Measurements from ENCODE around the gene TIGD3. TPM values are rescaled to one million over a fixed set of nuclear protein-coding genes. Genes with fewer than 3 reads are reported as not detected.

The TIGD3 gene
- total RNA-seq, 4 donors from 2014 or later: 0.34 TPM; not detected in 3

DNA sequence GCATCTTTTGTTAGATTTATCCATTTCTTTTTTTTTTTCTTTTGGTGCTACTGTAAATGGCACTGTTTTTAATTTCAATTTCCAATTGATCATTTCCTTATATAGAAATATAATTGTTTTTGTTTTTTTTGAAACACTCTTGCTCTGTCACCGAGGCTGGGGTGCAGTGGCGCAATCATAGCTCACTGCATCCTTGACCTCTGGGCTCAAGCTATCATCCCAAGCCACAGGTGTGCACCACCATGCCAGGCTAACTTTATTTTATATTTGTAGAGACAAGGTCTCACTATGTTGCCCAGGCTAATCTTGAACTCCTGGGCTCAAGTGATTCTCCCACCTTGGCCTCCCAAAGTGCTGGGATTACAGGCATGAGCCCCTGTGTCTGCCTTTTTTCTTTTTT lies 48.2 kb downstream of the TIGD3 start:
- Histone ChIP-seq H3K4me3 (replicated peaks in 1 of 3) (no peak overlapping the region), H3K27me3 (no peaks in the 10 kb centered on the region), H3K9me3 (no peaks in the 10 kb centered on the region), H3K4me1 (peaks cover 0 to 5% of the 10 kb centered on the region in 2 donors), H3K36me3 (peaks cover 40 to 51% of the 10 kb centered on the region in 2 donors), H3K27ac (no peak overlapping the region)
- TF ChIP-seq, protein P1, sequence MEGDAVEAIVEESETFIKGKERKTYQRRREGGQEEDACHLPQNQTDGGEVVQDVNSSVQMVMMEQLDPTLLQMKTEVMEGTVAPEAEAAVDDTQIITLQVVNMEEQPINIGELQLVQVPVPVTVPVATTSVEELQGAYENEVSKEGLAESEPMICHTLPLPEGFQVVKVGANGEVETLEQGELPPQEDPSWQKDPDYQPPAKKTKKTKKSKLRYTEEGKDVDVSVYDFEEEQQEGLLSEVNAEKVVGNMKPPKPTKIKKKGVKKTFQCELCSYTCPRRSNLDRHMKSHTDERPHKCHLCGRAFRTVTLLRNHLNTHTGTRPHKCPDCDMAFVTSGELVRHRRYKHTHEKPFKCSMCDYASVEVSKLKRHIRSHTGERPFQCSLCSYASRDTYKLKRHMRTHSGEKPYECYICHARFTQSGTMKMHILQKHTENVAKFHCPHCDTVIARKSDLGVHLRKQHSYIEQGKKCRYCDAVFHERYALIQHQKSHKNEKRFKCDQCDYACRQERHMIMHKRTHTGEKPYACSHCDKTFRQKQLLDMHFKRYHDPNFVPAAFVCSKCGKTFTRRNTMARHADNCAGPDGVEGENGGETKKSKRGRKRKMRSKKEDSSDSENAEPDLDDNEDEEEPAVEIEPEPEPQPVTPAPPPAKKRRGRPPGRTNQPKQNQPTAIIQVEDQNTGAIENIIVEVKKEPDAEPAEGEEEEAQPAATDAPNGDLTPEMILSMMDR (IDR thresholded peaks at IDR 0.05): no peak
- TF ChIP-seq POLR2A (IDR thresholded peaks at IDR 0.05): no peak
- DNase-seq: no peak
- intact Hi-C loops (cut with DNase I): loop anchor here (5.0 kb wide), 1 partner anchor 195 kb away; the partner anchor contains the start of gene KCNK7
- 88 to 91% methylated on average over 2 of the region's 2 CpGs for WGBS, 2 donors

DNA sequence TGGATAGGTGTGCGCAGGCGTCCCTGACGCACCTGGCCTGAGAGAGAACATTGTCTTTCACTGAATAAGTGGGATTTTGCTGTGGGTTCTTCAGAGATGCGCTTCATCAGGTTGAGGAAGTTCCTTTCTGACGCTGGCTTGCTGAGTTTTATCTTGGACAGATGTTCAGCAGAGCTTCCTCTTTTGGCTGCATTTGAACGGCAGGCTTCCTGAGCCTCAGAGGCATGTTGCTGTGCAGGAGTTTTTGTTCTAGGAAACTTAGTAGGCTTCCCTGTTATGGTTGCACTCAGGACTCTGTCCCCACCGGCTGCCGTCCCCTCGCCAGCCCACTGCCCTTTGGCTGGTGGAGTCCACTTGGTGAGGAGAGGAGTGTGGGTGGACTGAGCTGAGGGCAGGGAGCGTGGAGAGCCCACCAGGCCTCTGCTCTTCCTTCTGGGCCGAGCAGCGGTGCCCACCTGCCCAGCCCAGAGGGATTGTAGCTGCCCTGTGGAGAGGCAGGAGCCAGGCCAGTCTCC lies 49.1 kb downstream of the TIGD3 start:
- H3K36me3 ChIP-seq: peaks cover 39 to 45% of the 10 kb centered on the region in 2 donors
- intact Hi-C loops (cut with DNase I): loop anchor here (5.0 kb wide), 1 partner anchor 194 kb away; the partner anchor contains the start of gene KCNK7
- 71 to 83% methylated on average over 9 to 12 of the region's 12 CpGs for WGBS, 2 donors

DNA sequence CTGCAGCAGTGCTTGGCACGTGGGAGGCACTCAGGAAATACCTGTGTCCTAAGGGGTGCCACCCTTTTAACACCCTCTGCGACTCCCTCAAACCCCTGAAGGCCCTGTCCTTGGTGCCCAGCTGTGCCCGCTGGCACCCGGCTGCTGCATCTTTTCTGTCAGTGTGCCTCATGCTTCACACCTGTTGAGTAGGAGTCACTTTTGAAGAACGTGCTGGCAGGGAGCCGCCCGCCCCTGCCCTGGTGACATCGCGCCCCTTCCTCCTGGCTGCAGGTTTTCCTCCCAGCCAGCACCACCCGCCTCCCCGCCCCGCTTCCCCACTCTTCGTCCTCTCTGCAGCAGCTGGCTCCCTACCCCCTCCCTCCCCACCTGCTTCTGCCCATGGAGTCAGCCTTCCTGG lies 49.7 kb downstream of the TIGD3 start:
- Histone ChIP-seq H3K27ac (peak overlapping the region in 2 of 3 donors; percentile 10 to 81), H3K4me3 (replicated peaks in 1 of 3) (no peak overlapping the region), H3K27me3 (no peaks in the 10 kb centered on the region), H3K36me3 (peaks cover 43 to 48% of the 10 kb centered on the region in 2 donors), H3K9me3 (no peaks in the 10 kb centered on the region), H3K4me1 (peaks cover 0 to 5% of the 10 kb centered on the region in 2 donors)
- intact Hi-C loops (cut with DNase I): loop anchor here (5.0 kb wide), 1 partner anchor 193 kb away; the partner anchor contains the start of gene KCNK7
- WGBS, 2 donors: 85 to 91% methylated on average over 10 to 11 of the region's 13 CpGs
- TF ChIP-seq POLR2A (IDR thresholded peaks at IDR 0.05): no peak
- TF ChIP-seq, protein P1 (IDR thresholded peaks at IDR 0.05): no peak
- DNase-seq: no peak

More for the DNA sequence above, 49.1 kb downstream of the TIGD3 start:
- peak overlapping the region in 2 of 3 donors; percentile 10 to 81 for H3K27ac ChIP-seq
- no peaks in the 10 kb centered on the region for H3K27me3 ChIP-seq
- peaks cover 0 to 5% of the 10 kb centered on the region in 2 donors for H3K4me1 ChIP-seq
- TF ChIP-seq POLR2A (IDR thresholded peaks at IDR 0.05): peak in 1 of 2 donors; percentile 16
- TF ChIP-seq, protein P1 (IDR thresholded peaks at IDR 0.05): no peak
- H3K4me3 ChIP-seq (replicated peaks in 1 of 3): no peak overlapping the region
- DNase-seq: no peak
- H3K9me3 ChIP-seq: no peaks in the 10 kb centered on the region

DNA sequence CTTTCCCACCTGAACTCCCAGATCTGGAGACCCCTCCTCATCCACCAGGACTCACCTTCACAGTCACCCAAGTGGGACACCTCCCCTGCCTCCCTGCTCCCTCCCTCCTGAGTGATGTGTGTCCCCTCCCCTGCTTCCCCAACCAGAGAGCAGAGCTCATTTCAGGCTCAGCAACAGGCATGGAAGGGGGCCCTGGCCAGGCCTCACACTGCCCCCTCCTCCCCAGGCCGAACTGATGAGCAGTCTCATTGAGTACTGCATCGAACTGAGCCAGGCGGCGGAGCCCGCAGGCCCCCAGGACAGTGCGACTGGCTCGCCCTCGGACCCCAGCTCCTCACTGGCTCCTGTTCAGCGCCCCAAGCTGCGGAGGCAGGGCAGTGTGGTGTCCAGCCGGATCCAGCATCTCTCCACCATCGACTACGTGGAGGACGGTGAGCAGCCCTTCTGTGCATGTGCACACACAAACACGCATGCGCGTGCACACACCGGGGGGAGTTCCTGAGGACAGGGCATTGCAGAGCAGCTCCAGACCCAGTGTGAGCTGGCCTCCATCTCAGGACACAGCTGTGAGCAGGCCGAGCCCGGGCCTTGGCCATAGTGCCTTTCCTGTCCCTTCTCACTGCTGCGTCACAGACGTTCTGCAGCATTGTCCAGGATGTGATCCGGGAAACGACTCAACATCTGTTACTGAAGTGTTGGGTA lies 50.2 kb downstream of the TIGD3 start:
- Histone ChIP-seq H3K27ac (peak overlapping the region; percentile 10 to 81 (median 22)), H3K36me3 (peaks cover 42 to 48% of the 10 kb centered on the region in 2 donors), H3K4me3 (replicated peaks in 1 of 3) (no peak overlapping the region), H3K9me3 (no peaks in the 10 kb centered on the region), H3K27me3 (no peaks in the 10 kb centered on the region), H3K4me1 (peaks cover 0 to 5% of the 10 kb centered on the region in 2 donors)
- WGBS, 2 donors: 89 to 98% methylated on average over 14 to 21 of the region's 24 CpGs
- intact Hi-C loops (cut with DNase I): loop anchor here (5.0 kb wide), 1 partner anchor 193 kb away; the partner anchor contains the start of gene KCNK7
- peak in 1 of 2 donors; percentile 40 for DNase-seq
- no peak for TF ChIP-seq POLR2A (IDR thresholded peaks at IDR 0.05)
- TF ChIP-seq, protein P1 (IDR thresholded peaks at IDR 0.05): no peak

Other genes with a start within 250 kb of the TIGD3 start
- gene TM7SF2, start 242.9 kb upstream of the TIGD3 start, total RNA-seq: 10 to 100 TPM; 20.0 to 99.4 (median 53.5) TPM
- gene ZNHIT2, start 237.1 kb upstream of the TIGD3 start, total RNA-seq: 10 to 100 TPM; 17.3 to 38.5 (median 25.9) TPM
- gene FAU, start 232.6 kb upstream of the TIGD3 start, total RNA-seq: 1,000 to 10,000 TPM in 1 of 4 donors, 100 to 1,000 TPM in 3; 524 to 2,189 (median 600) TPM
- 100 to 1,000 TPM in 2 of 4 donors, 10 to 100 TPM in 2; 70.9 to 112 (median 91.6) TPM for gene MRPL49, start 232.4 kb upstream of the TIGD3 start, total RNA-seq
- 100 to 1,000 TPM in 1 of 4 donors, 10 to 100 TPM in 3; 28.8 to 103 (median 69.7) TPM for gene SYVN1, start 220.2 kb upstream of the TIGD3 start, total RNA-seq
- gene SPDYC, start 184.5 kb upstream of the TIGD3 start, total RNA-seq: not detected
- gene CAPN1, start 172.8 kb upstream of the TIGD3 start, total RNA-seq: 100 to 1,000 TPM; 265 to 519 (median 340) TPM
- 10 to 100 TPM in 2 of 4 donors, 1 to 10 TPM in 2; 7.6 to 11.3 (median 10.4) TPM for gene POLA2, start 92.8 kb upstream of the TIGD3 start, total RNA-seq
- gene CDC42EP2, start 39.9 kb upstream of the TIGD3 start, total RNA-seq: 10 to 100 TPM; 20.6 to 35.7 (median 25.2) TPM
- 10 to 100 TPM; 45.0 to 52.7 (median 48.0) TPM for gene DPF2, start 20.9 kb upstream of the TIGD3 start, total RNA-seq
- 10 to 100 TPM; 13.0 to 28.0 (median 20.9) TPM for gene SLC25A45, start 27.9 kb downstream of the TIGD3 start, total RNA-seq
- gene FRMD8, start 31.9 kb downstream of the TIGD3 start, total RNA-seq: 10 to 100 TPM; 22.5 to 44.9 (median 31.0) TPM
- 1,000 to 10,000 TPM in 1 of 4 donors, 100 to 1,000 TPM in 3; 195 to 1,623 (median 652) TPM for gene NEAT1, start 68.0 kb downstream of the TIGD3 start, total RNA-seq
- over 10,000 TPM; 20,994 to 36,233 (median 26,043) TPM for gene MALAT1, start 144.3 kb downstream of the TIGD3 start, total RNA-seq
- gene SCYL1, start 170.3 kb downstream of the TIGD3 start, total RNA-seq: 100 to 1,000 TPM in 3 of 4 donors, 10 to 100 TPM in 1; 99.8 to 122 (median 116) TPM
- 100 to 1,000 TPM; 195 to 277 (median 222) TPM for gene LTBP3, start 203.6 kb downstream of the TIGD3 start, total RNA-seq
- gene ZNRD2, start 215.7 kb downstream of the TIGD3 start, total RNA-seq: 10 to 100 TPM; 28.2 to 79.1 (median 41.3) TPM
- gene FAM89B, start 217.8 kb downstream of the TIGD3 start, total RNA-seq: 10 to 100 TPM; 26.9 to 55.5 (median 43.2) TPM
- gene EHBP1L1, start 221.3 kb downstream of the TIGD3 start, total RNA-seq: 10 to 100 TPM in 2 of 4 donors, 1 to 10 TPM in 2; 8.6 to 18.8 (median 12.0) TPM
- 1 to 10 TPM in 1 of 4 donors, not detected in 3; 1.2 TPM for gene KCNK7, start 241.0 kb downstream of the TIGD3 start, total RNA-seq

Measured in thyroid gland (tissue), 4 donors.